HepG2 (cell line): Measurements from ENCODE around the gene CREB1. TPM values are rescaled to one million over a fixed set of nuclear protein-coding genes. Genes with fewer than 3 reads are reported as not detected.

Experiments used
- BCL3 ChIP-seq: sonication (generic); formaldehyde crosslinking; IDR thresholded peaks from 2 replicates; pipeline ENCODE4 v1.5.1; 2020; ENCODE audit warnings: mild to moderate bottlenecking, missing genetic modification reagents, moderate library complexity
- CBFB ChIP-seq: sonication (generic); formaldehyde crosslinking; IDR thresholded peaks from 2 replicates; pipeline ENCODE4 v1.4.0; 2020; ENCODE audit warnings: missing genetic modification reagents
- CBX5 ChIP-seq: sonication (generic); formaldehyde crosslinking; IDR thresholded peaks from 2 replicates; pipeline ENCODE4 v1.4.0; 2020; ENCODE audit warnings: missing genetic modification reagents, borderline replicate concordance
- ELF1 ChIP-seq: sonication (generic); formaldehyde crosslinking; IDR thresholded peaks from 2 replicates; pipeline ENCODE4 v1.4.0; 2020; ENCODE audit warnings: missing genetic modification reagents
- FOXP1 ChIP-seq, 2 experiments: fragments of 450-650 bp in 1 of 2; IDR thresholded peaks; 2 replicates each; pipeline ENCODE4 v1.6.1; 2017 to 2018; ENCODE audit warnings: antibody characterized with exemption in 1 of 2
- GTF2F1 ChIP-seq: fragments of 150-350 bp; IDR thresholded peaks from 2 replicates; pipeline ENCODE4 v1.6.1; 2014; ENCODE audit warnings: low read length
- HDAC1 ChIP-seq: sonication (generic); formaldehyde crosslinking; IDR thresholded peaks from 2 replicates; pipeline ENCODE4 v1.5.1; 2020; ENCODE audit warnings: mild to moderate bottlenecking, missing genetic modification reagents
- HOMEZ ChIP-seq: IDR thresholded peaks from 2 replicates; pipeline ENCODE4 v1.6.1; 2016; ENCODE audit warnings: low read depth
- HOXA3 ChIP-seq: sonication (generic); formaldehyde crosslinking; IDR thresholded peaks from 2 replicates; pipeline ENCODE4 v1.5.0; 2020; ENCODE audit warnings: missing genetic modification reagents
- MXD1 ChIP-seq: sonication (generic); formaldehyde crosslinking; IDR thresholded peaks from 2 replicates; pipeline ENCODE4 v1.4.0; 2020; ENCODE audit warnings: mild to moderate bottlenecking, missing genetic modification reagents
- MYNN ChIP-seq: sonication (generic); formaldehyde crosslinking; IDR thresholded peaks from 2 replicates; pipeline ENCODE4 v1.4.0; 2020; ENCODE audit warnings: mild to moderate bottlenecking, low read depth, missing genetic modification reagents
- MZF1 ChIP-seq: sonication (generic); formaldehyde crosslinking; IDR thresholded peaks from 2 replicates; pipeline ENCODE4 v1.8.1; 2023; ENCODE audit warnings: mild to moderate bottlenecking, missing genetic modification reagents, borderline replicate concordance
- NAIF1 ChIP-seq: sonication (generic); formaldehyde crosslinking; IDR thresholded peaks from 2 replicates; pipeline ENCODE4 v1.5.0; 2020; ENCODE audit warnings: mild to moderate bottlenecking, missing genetic modification reagents, borderline replicate concordance
- NFKBIZ ChIP-seq: IDR thresholded peaks from 2 replicates; pipeline ENCODE4 v1.6.1; 2018; ENCODE audit warnings: missing genetic modification reagents, missing compliant biosample characterization
- PCBP1 ChIP-seq: fragments of 200-400 bp; formaldehyde crosslinking; IDR thresholded peaks from 2 replicates; pipeline ENCODE4 v1.6.1; 2017; ENCODE audit warnings: mild to moderate bottlenecking, low read depth, low read length, borderline replicate concordance
- PHF21A ChIP-seq: sonication (generic); formaldehyde crosslinking; IDR thresholded peaks from 2 replicates; pipeline ENCODE4 v1.5.0; 2020; ENCODE audit warnings: mild to moderate bottlenecking, missing genetic modification reagents
- RARG ChIP-seq: sonication (generic); formaldehyde crosslinking; IDR thresholded peaks from 2 replicates; pipeline ENCODE4 v1.4.0; 2020; ENCODE audit warnings: low read depth, mild to moderate bottlenecking, missing genetic modification reagents
- SAP130 ChIP-seq: IDR thresholded peaks from 2 replicates; pipeline ENCODE4 v1.6.1; 2016; ENCODE audit warnings: low read depth
- THYN1 ChIP-seq: sonication (generic); formaldehyde crosslinking; IDR thresholded peaks from 2 replicates; pipeline ENCODE4 v1.8.1; 2023; ENCODE audit warnings: low read depth, mild to moderate bottlenecking, moderate library complexity, missing genetic modification reagents, borderline replicate concordance
- TP53 ChIP-seq: sonication (generic); formaldehyde crosslinking; conservative IDR thresholded peaks from 2 replicates; pipeline ENCODE4 v1.4.0; 2020; ENCODE audit warnings: missing genetic modification reagents
- ZKSCAN8 ChIP-seq: IDR thresholded peaks from 2 replicates; pipeline ENCODE4 v1.6.1; 2016; ENCODE audit warnings: borderline replicate concordance, missing genetic modification reagents, missing compliant biosample characterization
- ZNF687 ChIP-seq: sonication (generic); formaldehyde crosslinking; IDR thresholded peaks from 2 replicates; pipeline ENCODE4 v1.5.1; 2020; ENCODE audit warnings: mild to moderate bottlenecking, missing genetic modification reagents, moderate library complexity
- polyA plus RNA-seq, 8 experiments: library from polyadenylated mRNA; depleted of rRNA in 3 of 8; stranded (reverse) in 7 of 8; unstranded in 1 of 8; fragments of >200 nt; fragmentation: Illumina TruSeq in 4 of 8; extraction: Trizol in 4 of 8; gene quantifications; 2 replicates each; pipeline versions ENCODE4 v1.2.1 to v1.2.3, GENCODE V29; 2011 to 2016; ENCODE audit warnings: low read depth in 4 of 8, missing spikeins in 1 of 8, mixed read lengths in 1 of 8; ENCODE audit not compliant: insufficient read depth in 1 of 8
- total RNA-seq, 5 experiments: library from RNA; depleted of rRNA; stranded (reverse); fragments of >200 nt; fragmentation: Illumina TruSeq; extraction: Trizol; gene quantifications; 2 replicates each; pipeline ENCODE4 v1.2.3, GENCODE V29; 2016; ENCODE audit warnings: low read depth in 1 of 5

CREB1 gene
- total and polyA plus RNA-seq, 2 of the 13 experiments (the other 11 are each of a cell fraction or from before 2014, with no cell fraction given), result 51.8 to 51.9 TPM

GRCh38 chr2:207625014-207625907, 95.5 kb downstream of the CREB1 start, which contains the start of gene METTL21A (continued):
- TF ChIP-seq SAP130 (CRISPR knock-in tag) (peak; percentile 84), PHF21A (peak; percentile 96), NFKBIZ (CRISPR knock-in tag) (peak; percentile 94), HOMEZ (CRISPR knock-in tag) (no peak), GTF2F1 (peak; percentile 37; the same call in 1 of the 2 replicates), PCBP1 (no peak; the same call in 1 of the 2 replicates), HOXA3 (CRISPR knock-in tag) (peak; percentile 95), NAIF1 (CRISPR knock-in tag) (peak; percentile 86), TP53 (CRISPR knock-in tag) (no peak; the same call in 1 of the 2 replicates), HDAC1 (CRISPR knock-in tag) (peak; percentile 84), ELF1 (peak; percentile 74), CBX5 (CRISPR knock-in tag) (peak; percentile 87), RARG (CRISPR knock-in tag) (no peak), MZF1 (no peak), FOXP1 (IDR thresholded peaks at IDR 0.05) (0 out of 2 replicates have a peak, but pooled peaks have one; percentile 38), FOXP1 (CRISPR knock-in tag; IDR thresholded peaks at IDR 0.05) (peak; percentile 50; the same call in 1 of the 2 replicates), MYNN (CRISPR knock-in tag) (no peak), BCL3 (CRISPR knock-in tag) (peak; percentile 99), ZNF687 (CRISPR knock-in tag) (peak; percentile 90), CBFB (peak; percentile 86), THYN1 (CRISPR knock-in tag) (0 out of 2 replicates have a peak, but pooled peaks have one; percentile 85), ZKSCAN8 (CRISPR knock-in tag) (peak; percentile 54; the same call in 1 of the 2 replicates), MXD1 (CRISPR knock-in tag) (peak; percentile 47)
